GM23338 (cell line): Measurements from ENCODE around the gene PKDCC. TPM values are rescaled to one million over a fixed set of nuclear protein-coding genes. Genes with fewer than 3 reads are reported as not detected.

Experiments used
- ATAC-seq: fragments of 200-7000 bp; cut with Tn5 transposase; 3 replicates; pipeline ENCODE4 v1.9.1; 2020
- DNase-seq: peaks from one replicate; pipeline ENCODE4 v3.0.0-alpha.2; 2015; ENCODE audit warnings: low spot score
- H2AFZ ChIP-seq: fragments of 200-600 bp; sonication (generic); 2 replicates; pipeline ENCODE4 v1.8.0; 2016; ENCODE audit warnings: antibody characterized with exemption, mild to moderate bottlenecking, moderate library complexity
- H3F3A ChIP-seq: fragments of 200-600 bp; sonication (generic); replicated peaks from 2 replicates; pipeline ENCODE4 v1.8.0; 2017; ENCODE audit warnings: antibody characterized with exemption, mixed run types, low read depth
- H3K27ac ChIP-seq: fragments of 200-600 bp; sonication (generic); 2 replicates; pipeline ENCODE4 v1.6.1; 2016; ENCODE audit warnings: low read depth
- H3K27me3 ChIP-seq: fragments of 200-600 bp; sonication (generic); 2 replicates; pipeline ENCODE4 v1.8.0; 2016; ENCODE audit warnings: mild to moderate bottlenecking, mixed run types, moderate library complexity; ENCODE audit not compliant: insufficient read depth
- H3K36me3 ChIP-seq: fragments of 200-600 bp; sonication (generic); 2 replicates; pipeline ENCODE4 v1.8.0; 2016; ENCODE audit warnings: mild to moderate bottlenecking; ENCODE audit not compliant: insufficient read depth
- H3K4me1 ChIP-seq: fragments of 200-600 bp; sonication (generic); 2 replicates; pipeline ENCODE4 v1.8.0; 2016; ENCODE audit warnings: mild to moderate bottlenecking, moderate library complexity; ENCODE audit not compliant: insufficient read depth
- H3K4me2 ChIP-seq: fragments of 200-600 bp; sonication (generic); 2 replicates; pipeline ENCODE4 v1.7.1; 2017; ENCODE audit warnings: mixed run types
- H3K4me3 ChIP-seq: fragments of 200-600 bp; sonication (generic); 2 replicates; pipeline ENCODE4 v1.6.1; 2016; ENCODE audit warnings: mixed run types
- H3K79me2 ChIP-seq: fragments of 200-600 bp; sonication (generic); replicated peaks from 2 replicates; pipeline ENCODE4 v1.8.0; 2017; ENCODE audit warnings: mild to moderate bottlenecking; ENCODE audit not compliant: insufficient read depth
- H3K9me2 ChIP-seq: fragments of 200-600 bp; sonication (generic); 2 replicates; pipeline ENCODE4 v1.8.0; 2017; ENCODE audit not compliant: insufficient read depth
- H4K20me1 ChIP-seq: fragments of 200-600 bp; sonication (generic); replicated peaks from 2 replicates; pipeline ENCODE4 v1.8.0; 2017; ENCODE audit warnings: mild to moderate bottlenecking; ENCODE audit not compliant: insufficient read depth
- H3K27ac Mint-ChIP-seq: 2 replicates; pipeline ENCODE4 v1.8.0; 2020; ENCODE audit warnings: inconsistent platforms, mild to moderate bottlenecking, moderate library complexity, mixed read lengths
- H3K27me3 Mint-ChIP-seq: 3 replicates; pipeline ENCODE4 v1.8.0; 2022; ENCODE audit warnings: low read depth, mild to moderate bottlenecking, moderate library complexity, mixed read lengths, inconsistent platforms; ENCODE audit not compliant: insufficient read depth, poor library complexity
- H3K36me3 Mint-ChIP-seq: 3 replicates; pipeline ENCODE4 v1.8.0; 2021; ENCODE audit warnings: low read depth, mild to moderate bottlenecking, inconsistent platforms, moderate library complexity, mixed read lengths
- H3K4me1 Mint-ChIP-seq: 3 replicates; pipeline ENCODE4 v1.8.0; 2020; ENCODE audit warnings: mild to moderate bottlenecking, inconsistent platforms, mixed read lengths
- H3K4me3 Mint-ChIP-seq: 3 replicates; pipeline ENCODE4 v1.8.0; 2021; ENCODE audit warnings: moderate library complexity, mild to moderate bottlenecking, inconsistent platforms, mixed read lengths
- H3K9me3 Mint-ChIP-seq: 3 replicates; pipeline ENCODE4 v1.8.0; 2020; ENCODE audit warnings: moderate library complexity, mild to moderate bottlenecking, inconsistent platforms, mixed read lengths
- CREB1 ChIP-seq: fragments of 250-450 bp; sonication (Bioruptor Pico); IDR thresholded peaks from 2 replicates; pipeline ENCODE4 v1.5.0; 2020; ENCODE audit warnings: low read depth, mild to moderate bottlenecking, moderate library complexity
- CTCF ChIP-seq, 2 experiments: fragments of 200-600 bp in 1 of 2; sonication (generic) in 1 of 2; conservative IDR thresholded peaks; 2 replicates each; pipeline versions ENCODE4 v1.5.1 to v1.6.1; 2016 to 2017; ENCODE audit warnings: antibody characterized with exemption in 2 of 2, low read depth in 2 of 2, mild to moderate bottlenecking in 2 of 2, moderate library complexity in 1 of 2
- ETS1 ChIP-seq: IDR thresholded peaks from 2 replicates; pipeline ENCODE4 v1.6.1; 2016; ENCODE audit warnings: antibody characterized with exemption
- EZH2 ChIP-seq: fragments of 200-600 bp; sonication (generic); IDR thresholded peaks from one replicate; pipeline ENCODE4 v1.8.0; 2017; ENCODE audit warnings: antibody characterized with exemption, mild to moderate bottlenecking, low read depth; ENCODE audit not compliant: unreplicated experiment
- EZH2phosphoT487 ChIP-seq: fragments of 200-600 bp; sonication (generic); IDR thresholded peaks from one replicate; pipeline ENCODE4 v1.8.1; 2018; ENCODE audit warnings: antibody characterized with exemption; ENCODE audit not compliant: unreplicated experiment
- JUNB ChIP-seq: IDR thresholded peaks from one replicate; pipeline ENCODE4 v1.6.1; 2016; ENCODE audit warnings: antibody characterized with exemption; ENCODE audit not compliant: unreplicated experiment
- POLR2AphosphoS5 ChIP-seq: IDR thresholded peaks from 2 replicates; pipeline ENCODE4 v1.6.1; 2016; ENCODE audit warnings: antibody characterized with exemption, low read depth
- REST ChIP-seq: IDR thresholded peaks from one replicate; pipeline ENCODE4 v1.6.1; 2018; ENCODE audit warnings: antibody characterized with exemption; ENCODE audit not compliant: unreplicated experiment
- ZNF114 ChIP-seq: fragments of 250-450 bp; sonication (Bioruptor Pico); IDR thresholded peaks from 2 replicates; pipeline ENCODE4 v1.5.0; 2020; ENCODE audit warnings: mild to moderate bottlenecking, moderate library complexity
- ZNF331 ChIP-seq: fragments of 250-450 bp; sonication (Bioruptor Pico); IDR thresholded peaks from 2 replicates; pipeline ENCODE4 v1.5.0; 2020; ENCODE audit warnings: low read depth, mild to moderate bottlenecking, moderate library complexity
- ZNF462 ChIP-seq: fragments of 250-450 bp; sonication (Bioruptor Pico); IDR thresholded peaks from 2 replicates; pipeline ENCODE4 v1.5.0; 2020; ENCODE audit warnings: mild to moderate bottlenecking, moderate library complexity
- polyA plus RNA-seq: library from polyadenylated mRNA; unstranded; fragments of >200 nt; fragmentation: Nextera tagmentation; extraction: Ambion mirVana; gene quantifications from 2 replicates; pipeline ENCODE4 v1.2.1, GENCODE V29; 2016
- total RNA-seq: library from RNA; depleted of rRNA; stranded (reverse); fragments of >200 nt; shearing (Covaris generic); gene quantifications from 2 replicates; pipeline ENCODE4 v1.2.3, GENCODE V29; 2014

PKDCC gene
- total and polyA plus RNA-seq, 2 experiments from 2014 or later, result 7.0 to 44.8 TPM

- no peak for TF ChIP-seq ZNF462 (CRISPR knock-in tag)
- no peak for TF ChIP-seq ZNF331 (CRISPR knock-in tag)
- TF ChIP-seq CREB1 (CRISPR knock-in tag), result no peak
- no peak for TF ChIP-seq EZH2
Observed at GRCh38 chr2:42013409-42013808, 34.4 kb upstream of the PKDCC start (continued).

- H3K27ac ChIP-seq, result no peak overlapping the region
- H3K27me3 ChIP-seq, result no peaks in the 10 kb centered on the region
- H3K4me1 ChIP-seq, result peaks cover 14% of the 10 kb centered on the region
- H3K79me2 ChIP-seq, result no peaks in the 10 kb centered on the region
- peaks cover 11% of the 10 kb centered on the region for H3K27me3 Mint-ChIP-seq
- H3K4me3 ChIP-seq, result no peak overlapping the region
- H3K36me3 ChIP-seq, result no peaks in the 10 kb centered on the region
- peaks cover 4% of the 10 kb centered on the region; the same call in 1 of the 2 replicates for H3K9me2 ChIP-seq
- peaks cover 12% of the 10 kb centered on the region for H3K9me3 Mint-ChIP-seq
- H3K36me3 Mint-ChIP-seq, result peaks cover 2% of the 10 kb centered on the region; the same call in 2 of the 3 replicates
- DNase-seq, result no peak
- H3F3A ChIP-seq, result no peaks in the 10 kb centered on the region
- no peak for ATAC-seq
- H3K4me2 ChIP-seq, result no peak overlapping the region
- peaks cover 24% of the 10 kb centered on the region for H3K4me1 Mint-ChIP-seq
- H2AFZ ChIP-seq, result peak overlapping the region; percentile 85
- no peak overlapping the region for H3K4me3 Mint-ChIP-seq
- no peaks in the 10 kb centered on the region for H4K20me1 ChIP-seq
- peak overlapping the region; percentile 45; the same call in 1 of the 2 replicates for H3K27ac Mint-ChIP-seq
- TF ChIP-seq REST (no peak), EZH2 (no peak), EZH2phosphoT487 (no peak), POLR2AphosphoS5 (no peak), ETS1 (no peak), JUNB (no peak), ZNF114 (no peak), ZNF331 (CRISPR knock-in tag) (no peak), CTCF (conservative IDR thresholded peaks at IDR 0.05; ENCODE audit: low read depth in 2 of 2) (no peak)
Observed at GRCh38 chr2:42021464-42021863, 26.4 kb upstream of the PKDCC start.
